Fibroblast of the aortic adventitia (primary cell): ENCODE measurements around the gene TTC34. TPM values are rescaled to one million over a fixed set of nuclear protein-coding genes. Genes with fewer than 3 reads are reported as not detected.
"Not testable (repeated sequence)": the region's sequence is repeated elsewhere in the genome, so short reads cannot be mapped to it uniquely, and the experiment has no call there.

Source experiments
- DNase-seq: peaks from one replicate; pipeline ENCODE4 v3.0.0-alpha.2; 2010; ENCODE audit warnings: low read depth
- H3K4me3 ChIP-seq: 2 replicates; pipeline ENCODE4 v1.5.1; 2011; ENCODE audit warnings: low read depth, mild to moderate bottlenecking, control low read depth, low read length, moderate library complexity
- total RNA-seq: library from RNA; depleted of rRNA; stranded (reverse); fragments of >200 nt; gene quantifications from 2 replicates; pipeline ENCODE4 v1.2.3, GENCODE V29; 2012; ENCODE audit warnings: low replicate concordance
- TF ChIP-seq, protein P1 (sequence below): IDR thresholded peaks from 2 replicates; pipeline ENCODE4 v1.5.1; 2011; ENCODE audit warnings: mild to moderate bottlenecking, low read length, control low read depth, inconsistent platforms; ENCODE audit not compliant: insufficient read depth

Gene TTC34
- total RNA-seq, 1 donor = 0.27 TPM

DNA sequence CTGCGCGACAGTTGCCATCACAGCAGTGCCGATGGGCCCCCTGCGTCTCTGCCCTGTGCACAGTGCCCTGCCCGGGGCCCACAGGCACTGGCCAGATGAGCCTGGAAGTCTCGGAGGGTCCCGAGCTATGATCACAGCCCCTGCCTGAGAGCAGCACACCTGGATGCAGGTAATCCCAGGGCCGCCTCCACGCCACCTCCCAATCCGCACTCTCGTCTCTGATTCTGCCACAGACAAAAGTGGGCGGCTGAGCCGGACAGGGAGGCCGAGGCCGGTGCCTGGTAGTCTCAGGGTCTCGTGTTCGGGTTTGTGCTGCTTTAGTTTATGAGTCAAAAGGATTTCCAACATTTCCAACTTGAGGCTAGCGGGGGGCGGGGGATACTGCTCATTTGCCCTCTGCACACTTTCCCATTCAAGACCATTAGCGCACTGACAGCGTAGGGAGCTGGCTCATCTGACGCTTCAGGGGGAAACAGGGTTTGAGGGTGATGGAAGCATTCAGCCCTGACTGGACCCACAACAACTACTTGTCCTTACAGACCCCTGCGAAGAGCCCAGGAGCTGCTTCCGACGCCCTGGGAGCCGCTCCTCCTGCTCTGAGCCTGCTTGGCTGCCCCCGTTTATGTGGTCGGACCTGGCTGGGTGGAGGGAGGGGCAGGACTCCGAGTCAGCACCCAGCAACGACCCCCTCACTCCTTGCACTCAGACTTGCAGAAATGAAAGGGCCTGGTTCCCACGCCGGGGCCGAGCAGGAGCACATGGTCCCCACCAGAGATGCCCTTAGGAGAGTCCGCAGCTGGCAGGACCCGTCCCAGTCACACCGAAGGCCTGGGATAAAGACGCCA, 1.8 kb upstream of the TTC34 start:
- no peak for DNase-seq
- no peak overlapping the region for H3K4me3 ChIP-seq
- TF ChIP-seq, protein P1, sequence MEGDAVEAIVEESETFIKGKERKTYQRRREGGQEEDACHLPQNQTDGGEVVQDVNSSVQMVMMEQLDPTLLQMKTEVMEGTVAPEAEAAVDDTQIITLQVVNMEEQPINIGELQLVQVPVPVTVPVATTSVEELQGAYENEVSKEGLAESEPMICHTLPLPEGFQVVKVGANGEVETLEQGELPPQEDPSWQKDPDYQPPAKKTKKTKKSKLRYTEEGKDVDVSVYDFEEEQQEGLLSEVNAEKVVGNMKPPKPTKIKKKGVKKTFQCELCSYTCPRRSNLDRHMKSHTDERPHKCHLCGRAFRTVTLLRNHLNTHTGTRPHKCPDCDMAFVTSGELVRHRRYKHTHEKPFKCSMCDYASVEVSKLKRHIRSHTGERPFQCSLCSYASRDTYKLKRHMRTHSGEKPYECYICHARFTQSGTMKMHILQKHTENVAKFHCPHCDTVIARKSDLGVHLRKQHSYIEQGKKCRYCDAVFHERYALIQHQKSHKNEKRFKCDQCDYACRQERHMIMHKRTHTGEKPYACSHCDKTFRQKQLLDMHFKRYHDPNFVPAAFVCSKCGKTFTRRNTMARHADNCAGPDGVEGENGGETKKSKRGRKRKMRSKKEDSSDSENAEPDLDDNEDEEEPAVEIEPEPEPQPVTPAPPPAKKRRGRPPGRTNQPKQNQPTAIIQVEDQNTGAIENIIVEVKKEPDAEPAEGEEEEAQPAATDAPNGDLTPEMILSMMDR = no peak

DNA sequence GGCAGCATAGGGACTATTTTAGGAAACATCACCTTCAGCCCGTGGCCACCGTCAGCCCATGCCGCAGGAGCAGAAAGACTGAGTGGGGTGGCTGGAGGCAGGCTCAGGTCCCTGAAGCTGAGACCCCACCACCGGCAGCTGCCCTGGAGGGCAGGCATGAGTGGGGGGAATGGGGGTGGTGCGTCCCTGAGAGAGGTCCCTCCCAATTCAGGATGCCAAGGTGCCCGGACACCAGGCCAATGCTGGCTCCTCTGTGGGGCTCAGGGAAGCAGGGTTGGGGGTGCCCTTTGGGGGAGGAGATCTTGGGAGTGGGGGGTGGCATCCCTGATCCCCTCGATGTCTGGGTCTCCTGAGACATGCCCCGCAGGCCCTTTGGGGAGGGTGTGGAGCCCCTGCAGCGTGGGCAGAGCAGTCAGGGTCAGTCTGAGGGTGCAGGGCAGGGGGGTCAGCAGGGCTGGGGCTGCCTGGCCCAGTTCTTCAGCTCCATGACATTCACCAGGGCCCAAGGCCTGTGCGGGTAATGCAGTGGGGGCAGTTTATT, 998 bp upstream of the TTC34 start:
- TF ChIP-seq, protein P1 = no peak
- DNase-seq = no peak
- H3K4me3 ChIP-seq = no peak overlapping the region

DNA sequence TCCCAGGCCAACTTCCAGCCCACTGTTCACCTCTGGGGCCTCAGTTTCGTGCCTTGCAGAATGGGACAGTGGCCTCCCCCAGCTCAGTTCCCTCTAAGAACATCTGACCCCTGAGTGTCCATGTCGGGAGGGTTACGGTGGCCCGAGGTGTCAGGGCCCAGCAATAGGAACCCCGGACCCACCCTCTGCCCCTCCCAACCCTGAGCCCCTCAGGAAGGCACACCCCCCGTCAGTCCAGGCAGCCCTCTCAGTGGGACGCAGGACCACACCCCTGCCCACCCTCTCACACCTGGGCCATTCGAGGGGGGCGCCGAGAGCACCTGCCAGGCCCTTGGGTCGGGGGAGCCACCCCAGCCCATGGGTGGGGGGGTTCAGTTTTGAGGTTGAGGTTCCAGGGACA, 447 bp downstream of the TTC34 start:
- TF ChIP-seq, protein P1 = no peak

DNA sequence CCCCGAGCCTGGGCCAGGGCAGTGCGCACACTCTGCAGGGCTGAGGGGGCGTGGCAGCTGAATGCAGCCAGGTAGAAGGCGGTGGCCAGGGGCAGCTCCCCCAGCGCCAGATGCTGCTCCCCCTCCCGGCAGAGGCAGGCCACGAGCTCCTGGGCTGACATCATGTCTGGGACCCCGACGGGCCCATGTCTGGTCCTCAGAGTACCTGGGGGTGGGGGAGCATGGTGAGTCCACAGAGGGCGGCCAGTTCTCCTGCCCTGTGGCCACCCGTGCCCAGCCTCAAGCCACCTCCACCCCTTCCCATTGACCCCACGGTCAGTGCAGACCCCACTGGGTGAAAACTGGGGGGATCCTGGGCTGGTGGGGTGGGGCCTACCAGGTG, 838 bp downstream of the TTC34 start:
- TF ChIP-seq, protein P1 = no peak
- DNase-seq = no peak
- H3K4me3 ChIP-seq = no peak overlapping the region

More for the DNA sequence above, 447 bp downstream of the TTC34 start:
- no peak overlapping the region for H3K4me3 ChIP-seq
- DNase-seq = no peak

DNA sequence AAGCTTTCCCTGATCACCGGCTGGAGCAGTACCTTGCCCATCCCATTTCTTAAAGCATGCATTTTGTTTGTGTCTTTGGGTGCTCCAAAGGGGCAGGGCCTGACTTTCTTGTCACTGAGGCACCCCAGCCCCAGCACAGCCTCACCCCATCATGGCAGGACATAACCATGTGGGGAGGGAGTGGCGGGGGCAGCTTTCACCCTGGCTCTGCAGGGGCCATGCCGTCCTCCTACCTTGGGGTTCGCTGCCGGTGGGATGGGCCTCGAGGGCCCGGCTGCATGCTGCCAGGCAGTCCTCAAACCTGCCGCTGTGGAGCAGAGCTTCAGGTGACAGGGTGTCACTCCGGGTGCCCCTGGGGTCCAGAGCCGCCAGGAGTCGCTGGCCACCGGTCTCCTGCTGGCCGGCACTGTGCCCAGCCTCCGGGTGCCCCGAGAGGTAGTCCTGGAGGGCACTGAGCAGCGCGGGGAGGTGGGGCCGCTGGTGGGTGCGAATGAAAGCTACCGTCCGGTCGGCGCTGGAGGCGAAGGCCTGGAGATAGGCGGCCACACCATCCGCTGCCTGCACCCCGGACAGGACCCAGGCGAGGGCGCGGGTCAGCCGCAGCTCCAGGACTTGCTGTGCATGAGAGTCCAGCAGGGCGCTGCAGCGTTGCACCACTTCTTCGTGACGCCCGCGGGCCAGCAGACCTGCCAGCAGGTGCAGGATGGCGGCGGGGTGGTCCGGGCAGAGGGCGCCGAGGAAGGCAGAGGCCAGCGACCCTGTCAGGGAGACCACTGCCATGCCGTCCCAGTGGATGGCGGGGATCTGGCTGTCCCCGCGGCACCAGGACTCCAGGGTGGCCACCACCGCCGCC, 1.5 kb downstream of the TTC34 start:
- TF ChIP-seq, protein P1 = no peak
- DNase-seq = no peak
- no peak overlapping the region for H3K4me3 ChIP-seq

DNA sequence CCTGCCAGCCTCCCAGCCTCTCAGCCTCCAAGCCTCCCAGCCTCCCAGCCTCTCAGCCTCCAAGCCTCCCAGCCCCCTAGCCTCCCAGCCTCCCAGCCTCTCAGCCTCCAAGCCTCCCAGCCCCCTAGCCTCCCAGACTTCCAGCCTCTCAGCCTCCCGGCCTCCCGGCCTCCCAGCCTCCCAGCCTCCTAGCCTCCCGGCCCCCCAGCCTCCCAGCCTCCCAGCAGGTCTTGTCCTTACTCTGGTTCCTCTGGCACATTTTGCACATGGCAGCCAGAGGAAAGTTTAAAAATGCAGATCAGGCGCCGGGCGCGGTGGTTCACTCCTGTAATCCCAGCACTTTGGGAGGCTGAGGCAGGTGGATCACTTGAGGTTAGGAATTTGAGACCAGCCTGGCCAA, 2.5 kb downstream of the TTC34 start:
- not testable (repeated sequence) for H3K4me3 ChIP-seq, DNase-seq

DNA sequence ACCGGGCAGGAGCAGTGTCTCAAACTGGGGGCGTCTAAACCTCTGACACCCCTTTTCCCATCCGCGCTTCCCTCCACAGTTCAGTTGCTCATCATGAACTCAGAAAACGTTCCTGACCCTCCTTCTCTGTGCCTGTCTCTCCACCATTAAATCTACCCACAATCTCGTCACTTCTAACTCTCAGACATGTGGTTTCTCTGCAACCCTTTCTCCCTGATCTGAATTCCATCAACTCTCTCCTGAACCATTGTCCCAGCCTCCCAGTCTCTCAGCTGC, 3.8 kb downstream of the TTC34 start:
- TF ChIP-seq, protein P1 = no peak
- no peak overlapping the region for H3K4me3 ChIP-seq
- no peak for DNase-seq
